ENCODE measurements around the gene PAK3.

DNA sequence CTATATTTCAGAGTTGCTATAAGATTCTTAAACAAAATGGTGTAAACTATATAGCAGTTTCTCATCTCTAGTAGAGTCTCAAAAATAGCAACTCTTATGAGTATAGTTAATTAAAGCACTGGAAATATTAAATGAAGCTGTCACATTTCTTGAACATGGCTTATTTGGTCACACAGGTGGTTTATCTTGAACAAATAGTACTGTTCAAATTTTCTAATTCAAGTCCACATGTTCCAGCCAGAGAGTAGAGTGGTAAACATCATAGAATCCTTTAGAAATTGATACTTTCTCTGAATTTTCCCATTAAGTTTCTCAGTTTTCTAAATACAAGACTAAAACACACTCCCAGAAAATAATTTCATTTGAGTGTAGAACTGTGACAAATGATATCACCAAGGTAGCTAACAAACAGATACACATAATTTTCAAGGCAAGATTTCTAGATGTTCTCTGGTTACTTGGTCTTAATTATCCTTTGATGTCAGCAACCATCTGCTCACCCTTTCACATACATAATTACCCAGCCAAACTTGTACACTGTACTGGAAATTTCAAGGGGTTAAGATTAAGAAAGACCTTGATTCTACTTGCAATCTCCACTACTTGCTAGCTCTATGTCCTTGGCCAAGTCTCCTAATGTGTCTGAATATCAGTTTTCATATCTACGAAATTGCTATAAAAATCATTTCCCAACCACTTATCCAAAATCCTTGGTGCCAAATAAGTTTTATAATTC lies 24.3 kb upstream of the PAK3 start:
- no peak for TF ChIP-seq POLR2AphosphoS5 (IDR thresholded peaks at IDR 0.05)
- TF ChIP-seq, protein P1, sequence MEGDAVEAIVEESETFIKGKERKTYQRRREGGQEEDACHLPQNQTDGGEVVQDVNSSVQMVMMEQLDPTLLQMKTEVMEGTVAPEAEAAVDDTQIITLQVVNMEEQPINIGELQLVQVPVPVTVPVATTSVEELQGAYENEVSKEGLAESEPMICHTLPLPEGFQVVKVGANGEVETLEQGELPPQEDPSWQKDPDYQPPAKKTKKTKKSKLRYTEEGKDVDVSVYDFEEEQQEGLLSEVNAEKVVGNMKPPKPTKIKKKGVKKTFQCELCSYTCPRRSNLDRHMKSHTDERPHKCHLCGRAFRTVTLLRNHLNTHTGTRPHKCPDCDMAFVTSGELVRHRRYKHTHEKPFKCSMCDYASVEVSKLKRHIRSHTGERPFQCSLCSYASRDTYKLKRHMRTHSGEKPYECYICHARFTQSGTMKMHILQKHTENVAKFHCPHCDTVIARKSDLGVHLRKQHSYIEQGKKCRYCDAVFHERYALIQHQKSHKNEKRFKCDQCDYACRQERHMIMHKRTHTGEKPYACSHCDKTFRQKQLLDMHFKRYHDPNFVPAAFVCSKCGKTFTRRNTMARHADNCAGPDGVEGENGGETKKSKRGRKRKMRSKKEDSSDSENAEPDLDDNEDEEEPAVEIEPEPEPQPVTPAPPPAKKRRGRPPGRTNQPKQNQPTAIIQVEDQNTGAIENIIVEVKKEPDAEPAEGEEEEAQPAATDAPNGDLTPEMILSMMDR (IDR thresholded peaks at IDR 0.05) = no peak
